ENCODE measurements around the gene ARHGAP24.
"Not testable (repeated sequence)": the region's sequence is repeated elsewhere in the genome, so short reads cannot be mapped to it uniquely, and the experiment has no call there.

The ARHGAP24 gene

GRCh38 chr4:85496933-85497332 is 22.0 kb downstream of the ARHGAP24 start:
- no peaks in the 10 kb centered on the region for H3K27me3 Mint-ChIP-seq (ENCODE audit: low read depth)

GRCh38 chr4:85498068-85498733 is 23.3 kb downstream of the ARHGAP24 start:
- H3K4me3 Mint-ChIP-seq = no peak overlapping the region
- no peak overlapping the region for H3K27ac Mint-ChIP-seq
- H3K4me1 Mint-ChIP-seq = peaks cover 18% of the 10 kb centered on the region
- H3K9me3 Mint-ChIP-seq = peaks cover under 1% of the 10 kb centered on the region
- H3K27me3 Mint-ChIP-seq (ENCODE audit: low read depth) = no peaks in the 10 kb centered on the region
- H3K36me3 Mint-ChIP-seq (ENCODE audit: low read depth) = no peaks in the 10 kb centered on the region
- TF ChIP-seq CTCF (IDR thresholded peaks at IDR 0.05; ENCODE audit: unreplicated experiment in 3 of 3) = no peak

More at GRCh38 chr4:85496933-85497332, 22.0 kb downstream of the ARHGAP24 start:
- no peaks in the 10 kb centered on the region for H3K36me3 Mint-ChIP-seq (ENCODE audit: low read depth)
- no peak for TF ChIP-seq CTCF (IDR thresholded peaks at IDR 0.05; ENCODE audit: unreplicated experiment in 3 of 3)
- H3K4me3 Mint-ChIP-seq = no peak overlapping the region
- H3K4me1 Mint-ChIP-seq = peaks cover 25% of the 10 kb centered on the region
- peak overlapping the region in 1 of 3 experiments; percentile 18 for H3K27ac Mint-ChIP-seq
- H3K9me3 Mint-ChIP-seq = no peaks in the 10 kb centered on the region

GRCh38 chr4:85499573-85499972 is 24.6 kb downstream of the ARHGAP24 start:
- TF ChIP-seq CTCF (IDR thresholded peaks at IDR 0.05; ENCODE audit: unreplicated experiment in 3 of 3) = no peak
- Mint-ChIP-seq H3K27ac (no peak overlapping the region), H3K4me1 (peaks cover 15% of the 10 kb centered on the region)

GRCh38 chr4:85500110-85500867 is 25.3 kb downstream of the ARHGAP24 start:
- no peak overlapping the region for H3K27ac Mint-ChIP-seq
- H3K27me3 Mint-ChIP-seq (ENCODE audit: low read depth) = no peaks in the 10 kb centered on the region
- peaks cover 15% of the 10 kb centered on the region for H3K4me1 Mint-ChIP-seq
- H3K9me3 Mint-ChIP-seq = peaks cover 15% of the 10 kb centered on the region
- peaks cover 8% of the 10 kb centered on the region for H3K36me3 Mint-ChIP-seq (ENCODE audit: low read depth)
- no peak for TF ChIP-seq CTCF (IDR thresholded peaks at IDR 0.05; ENCODE audit: unreplicated experiment in 3 of 3)
- no peak overlapping the region for H3K4me3 Mint-ChIP-seq

More at GRCh38 chr4:85499573-85499972, 24.6 kb downstream of the ARHGAP24 start:
- Mint-ChIP-seq H3K36me3 (ENCODE audit: low read depth) (peaks cover 4% of the 10 kb centered on the region), H3K27me3 (ENCODE audit: low read depth) (no peaks in the 10 kb centered on the region), H3K9me3 (peaks cover 11% of the 10 kb centered on the region), H3K4me3 (no peak overlapping the region)

GRCh38 chr4:85501145-85501544 is 26.2 kb downstream of the ARHGAP24 start:
- H3K4me1 Mint-ChIP-seq; H3K27ac Mint-ChIP-seq; H3K27me3 Mint-ChIP-seq (ENCODE audit: low read depth); H3K4me3 Mint-ChIP-seq: not testable (repeated sequence)
- Mint-ChIP-seq H3K36me3 (ENCODE audit: low read depth) (peaks cover 11% of the 10 kb centered on the region), H3K9me3 (peaks cover 17% of the 10 kb centered on the region)

GRCh38 chr4:85508654-85509053 is 33.7 kb downstream of the ARHGAP24 start:
- Mint-ChIP-seq H3K27ac (no peak overlapping the region), H3K36me3 (ENCODE audit: low read depth) (peaks cover 13% of the 10 kb centered on the region), H3K27me3 (ENCODE audit: low read depth) (peaks cover 3% of the 10 kb centered on the region)

More at GRCh38 chr4:85508654-85509053, 33.7 kb downstream of the ARHGAP24 start:
- peaks cover 3% of the 10 kb centered on the region for H3K4me1 Mint-ChIP-seq
- no peak for TF ChIP-seq CTCF (IDR thresholded peaks at IDR 0.05; ENCODE audit: unreplicated experiment in 3 of 3)
- H3K9me3 Mint-ChIP-seq = peaks cover 15% of the 10 kb centered on the region
- H3K4me3 Mint-ChIP-seq = no peak overlapping the region
